ENCODE results near the gene JPH2.
"Not testable (repeated sequence)": the region's sequence is repeated elsewhere in the genome, so short reads cannot be mapped to it uniquely, and the experiment has no call there.

JPH2 gene

GRCh38 chr20:44187054-44187771, at the start of gene JPH2:
TSS of gene JPH2 (minus strand) at chr20:44187188. CDS start at chr20:44186705, 483 bp downstream.
- peak; percentile 62 for DNase-seq (ENCODE audit: low read depth)

- no peak for DNase-seq (ENCODE audit: low read depth)
Measured at GRCh38 chr20:44235702-44236101, 48.7 kb upstream of the JPH2 start.

GRCh38 chr20:44234566-44235317, 47.8 kb upstream of the JPH2 start:
- no peak for DNase-seq (ENCODE audit: low read depth)

DNA sequence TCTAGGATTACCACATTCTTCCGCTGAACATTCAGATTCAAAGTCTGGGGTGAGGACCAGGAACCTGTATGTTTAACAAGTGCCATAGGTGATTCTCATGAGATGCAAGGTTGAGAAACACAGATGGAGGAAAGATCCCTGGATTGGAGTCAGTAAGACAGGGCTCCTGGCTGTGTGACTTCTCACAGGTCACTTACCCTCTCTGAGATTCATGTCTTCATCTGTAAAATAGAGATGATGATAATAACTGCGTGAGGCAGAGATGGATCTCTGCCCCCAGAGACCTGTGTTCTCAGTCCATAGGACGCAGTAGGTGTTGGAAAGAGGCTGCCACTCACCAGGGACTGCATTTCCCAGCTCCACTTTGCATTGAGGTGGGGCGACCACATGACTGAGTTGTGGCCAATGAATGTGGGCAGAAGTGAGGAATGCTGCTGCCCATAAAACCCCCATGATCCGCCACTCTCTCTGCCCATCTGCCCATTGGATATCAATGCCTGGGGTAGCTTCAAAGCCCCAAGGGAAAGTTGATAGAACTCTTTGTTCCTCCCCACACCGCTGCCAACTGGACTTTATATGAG, 46.5 kb upstream of the JPH2 start:
- DNase-seq (ENCODE audit: low read depth) = no peak

DNA sequence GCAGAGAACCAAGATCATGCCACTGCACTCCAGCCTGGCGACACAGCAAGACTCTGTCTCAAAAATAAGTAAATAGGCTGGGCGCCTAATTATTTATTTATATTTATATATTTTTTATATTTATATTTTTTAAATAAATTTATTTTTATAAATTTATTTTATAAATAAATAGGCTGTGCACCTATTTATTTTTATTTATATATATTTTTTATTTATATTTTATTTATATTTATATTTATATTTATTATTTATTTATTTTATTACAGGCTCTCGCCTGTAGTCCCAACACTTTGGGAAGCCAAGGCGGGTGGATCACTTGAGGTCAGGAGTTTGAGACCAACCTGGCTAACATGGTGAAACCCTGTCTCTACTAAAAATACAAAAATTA, 45.5 kb upstream of the JPH2 start:
- DNase-seq (ENCODE audit: low read depth) = not testable (repeated sequence)

DNA sequence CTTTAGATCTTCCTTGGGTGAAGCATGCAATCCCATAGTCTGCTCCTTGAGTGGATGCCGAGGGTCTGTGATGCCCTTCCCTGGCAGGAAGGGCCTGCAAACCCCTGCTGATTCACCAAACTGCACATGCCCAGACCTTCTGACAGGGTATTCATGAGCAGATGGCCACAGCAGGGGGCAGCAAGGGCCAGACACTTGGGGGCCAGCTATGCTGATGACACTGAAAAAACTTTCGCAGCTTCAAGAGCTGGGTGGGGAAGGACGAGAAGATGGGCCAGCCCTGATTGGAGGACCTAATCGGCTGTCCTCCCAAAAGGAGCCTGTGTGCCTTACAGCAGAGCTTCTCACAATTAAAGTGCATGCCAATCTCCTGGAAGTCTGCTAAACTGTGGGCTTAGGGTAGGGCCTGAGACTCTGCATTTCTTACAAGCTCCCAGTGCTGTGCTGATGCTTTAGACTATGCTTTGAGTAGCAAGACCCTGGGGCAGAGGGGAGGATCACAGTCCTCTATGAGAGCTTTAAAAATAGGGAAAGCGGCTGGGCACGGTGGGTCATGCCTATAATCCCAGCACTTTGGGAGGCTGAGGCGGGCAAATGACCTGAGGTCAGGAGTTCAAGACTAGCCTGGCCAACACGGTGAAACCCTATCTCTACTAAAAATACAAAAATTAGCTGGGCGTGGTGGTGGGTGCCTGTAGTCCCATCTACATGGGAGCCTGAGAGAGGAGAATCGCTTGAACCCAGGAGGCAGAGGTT, 44.9 kb upstream of the JPH2 start:
- no peak for DNase-seq (ENCODE audit: low read depth)

GRCh38 chr20:44231193-44231592, 44.2 kb upstream of the JPH2 start:
- no peak for DNase-seq (ENCODE audit: low read depth)

GRCh38 chr20:44228465-44229258, 41.7 kb upstream of the JPH2 start:
- DNase-seq (ENCODE audit: low read depth) = no peak

- no peak for DNase-seq (ENCODE audit: low read depth)
Measured at GRCh38 chr20:44224637-44225036, 37.6 kb upstream of the JPH2 start.

DNA sequence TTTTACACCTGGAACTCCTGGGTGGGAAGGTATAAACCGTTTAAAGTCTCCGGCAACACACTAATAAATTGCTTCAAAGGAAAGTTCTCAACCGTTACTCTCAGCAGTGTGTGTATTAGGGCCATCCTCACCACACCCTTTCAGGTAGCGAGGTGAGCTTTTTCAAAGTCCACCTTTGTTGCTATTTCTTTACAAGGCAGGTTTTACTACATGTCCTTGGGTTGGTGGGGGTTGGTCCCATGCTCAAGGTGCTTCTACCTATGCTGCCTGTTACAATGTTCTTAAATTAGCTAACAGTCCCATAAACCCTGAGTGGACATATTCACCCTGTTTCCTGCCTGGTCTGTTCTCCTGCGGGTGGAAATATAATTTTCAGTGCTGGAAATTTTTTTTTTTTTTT, 36.7 kb upstream of the JPH2 start:
- DNase-seq (ENCODE audit: low read depth) = no peak

DNA sequence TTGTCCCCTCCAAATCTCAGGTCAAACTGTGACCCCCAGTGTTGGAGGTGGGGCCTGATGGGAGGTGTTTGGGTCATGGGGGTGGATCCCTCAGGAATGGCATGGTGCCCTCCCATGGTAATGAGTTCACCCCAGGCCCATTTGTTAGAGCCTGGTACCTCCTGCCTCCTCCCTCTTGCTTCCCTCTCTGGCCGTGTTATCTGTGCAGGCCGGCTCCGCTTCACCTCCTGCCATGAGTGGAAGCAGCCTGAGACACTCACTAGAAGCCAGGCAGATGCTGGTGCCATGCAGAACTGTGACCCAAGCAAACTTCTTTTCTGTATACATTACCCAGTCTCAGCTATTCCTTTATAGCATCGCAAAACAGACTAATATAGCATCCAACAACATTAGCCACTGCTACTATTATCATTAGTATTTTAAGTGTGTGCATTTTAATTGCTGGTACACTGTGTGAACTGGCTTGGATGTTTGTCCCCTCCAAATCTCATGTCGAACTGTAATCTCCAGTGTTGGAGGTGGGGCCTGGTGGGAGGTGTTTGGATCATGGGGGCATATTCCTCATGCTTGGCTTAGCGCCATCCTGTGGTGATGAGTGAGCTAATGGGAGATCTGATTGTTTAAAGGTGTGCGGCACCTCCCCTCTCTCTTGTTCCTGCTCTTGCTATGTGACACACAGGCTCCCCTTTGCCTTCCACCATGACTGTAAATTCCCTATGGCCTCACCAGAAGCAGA, 35.8 kb upstream of the JPH2 start:
- DNase-seq (ENCODE audit: low read depth) = no peak

GRCh38 chr20:44222027-44222426, 35.0 kb upstream of the JPH2 start:
- DNase-seq (ENCODE audit: low read depth) = no peak

- no peak for DNase-seq (ENCODE audit: low read depth)
Measured at GRCh38 chr20:44221368-44221954, 34.5 kb upstream of the JPH2 start.

- DNase-seq (ENCODE audit: low read depth) = no peak
Measured at GRCh38 chr20:44219791-44220190, 32.8 kb upstream of the JPH2 start.

- DNase-seq (ENCODE audit: low read depth) = no peak
Measured at GRCh38 chr20:44219170-44219730, 32.3 kb upstream of the JPH2 start.

DNA sequence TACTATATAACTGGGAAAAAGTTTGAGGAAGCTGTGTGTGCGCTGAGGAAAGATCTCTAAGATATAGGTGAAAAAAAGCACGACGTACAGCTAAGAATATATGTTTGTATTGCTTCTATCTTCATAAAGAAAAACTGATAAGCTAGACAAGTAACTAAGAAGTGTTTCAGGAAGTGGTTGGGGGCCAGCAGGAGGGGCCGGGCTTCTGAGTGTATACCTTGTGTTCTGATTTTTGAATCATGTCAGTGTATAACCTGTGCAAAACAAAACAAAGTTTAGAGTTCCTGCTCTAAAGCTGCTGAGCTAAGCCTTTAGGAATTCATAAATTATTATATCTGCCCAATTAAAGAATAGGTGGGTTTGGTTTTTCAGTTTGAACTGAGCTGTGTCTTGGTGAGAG, 31.5 kb upstream of the JPH2 start:
- no peak for DNase-seq (ENCODE audit: low read depth)

DNA sequence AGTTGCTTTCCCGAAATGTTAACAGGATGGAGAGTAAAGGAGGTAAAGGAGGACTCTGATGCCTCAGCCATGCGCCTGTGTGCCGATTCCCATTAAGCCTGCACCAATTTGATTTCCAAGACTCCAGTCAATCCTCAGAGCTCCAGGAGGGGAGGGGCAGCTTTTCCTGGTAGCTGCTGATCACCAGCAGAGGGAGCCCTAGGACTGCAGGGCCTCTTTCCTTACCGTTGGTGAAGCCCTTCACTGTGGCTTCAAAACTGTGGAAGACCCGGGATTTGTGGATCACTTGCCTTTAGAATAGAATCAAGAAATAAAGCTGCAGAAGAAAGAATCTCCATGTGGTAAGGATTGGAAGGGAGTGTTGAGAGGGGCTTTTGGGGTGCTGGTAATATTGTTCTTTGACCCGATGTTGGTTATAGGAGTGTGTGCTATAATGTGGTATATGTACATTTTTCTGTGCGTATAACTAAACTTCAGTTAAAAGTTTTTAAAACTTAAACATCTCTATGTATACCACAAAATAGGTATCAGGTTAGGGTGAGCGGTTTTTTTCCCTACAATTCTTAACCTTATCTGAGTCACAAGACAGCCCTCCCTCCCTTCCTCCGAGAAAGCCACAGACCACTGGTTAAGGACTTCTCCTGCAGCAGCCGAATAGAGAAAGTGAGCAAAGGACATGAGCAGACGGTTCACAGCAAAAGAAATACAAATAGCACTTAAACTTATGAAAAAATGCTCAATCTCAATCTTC, 30.5 kb upstream of the JPH2 start:
- DNase-seq (ENCODE audit: low read depth) = peak; percentile 65

DNA sequence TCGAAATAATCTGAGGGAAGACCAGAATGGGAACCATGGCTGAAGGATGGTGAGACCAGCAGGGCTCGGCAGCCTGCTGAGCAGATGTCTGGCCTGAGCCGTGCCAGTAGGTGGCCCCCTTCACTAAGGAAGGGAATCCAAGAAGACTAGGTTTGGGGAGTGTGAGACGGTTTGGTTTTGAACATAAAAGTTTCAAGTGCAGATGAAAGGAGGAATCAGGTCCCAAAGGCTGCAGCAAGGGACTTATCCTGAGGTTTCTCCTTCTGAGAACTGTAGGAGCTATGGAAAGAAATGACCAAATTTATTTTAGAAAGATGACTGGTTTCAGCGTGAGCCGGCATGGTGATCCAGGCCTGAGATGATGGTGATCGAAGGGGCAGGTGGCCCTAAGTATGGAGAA, 28.1 kb upstream of the JPH2 start:
- peak; percentile 52 for DNase-seq (ENCODE audit: low read depth)

DNA sequence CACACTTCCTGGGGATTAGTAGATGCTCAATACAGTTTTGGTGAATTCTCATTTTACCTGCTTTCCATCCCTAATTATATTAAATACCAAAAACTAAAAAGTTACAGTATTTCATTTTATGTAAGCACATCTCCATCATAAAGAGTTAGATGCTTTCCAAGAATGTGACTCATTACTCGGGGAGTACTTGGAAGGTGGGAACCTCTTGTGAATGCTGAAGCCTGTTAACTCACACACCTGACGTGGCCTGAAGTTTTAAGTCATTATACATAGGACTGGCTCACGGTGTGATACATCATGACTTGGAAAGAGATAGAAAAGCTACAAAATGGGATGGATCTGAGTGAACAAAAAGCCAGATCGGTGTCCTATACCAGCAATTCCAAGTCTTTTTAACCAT, 25.8 kb upstream of the JPH2 start:
- DNase-seq (ENCODE audit: low read depth) = peak; percentile 39

Measured in amniotic epithelial cell (primary cell).